Skin of body (tissue), 2 donors: ENCODE results near the gene PCYT1A. TPM values are rescaled to one million over a fixed set of nuclear protein-coding genes. Genes with fewer than 3 reads are reported as not detected.
"Not testable (repeated sequence)": the region's sequence is repeated elsewhere in the genome, so short reads cannot be mapped to it uniquely, and the experiment has no call there.

Experiments used
- DNase-seq: peaks from one replicate; lab custom pipeline; 2025; lab: John Stamatoyannopoulos, UW
- total RNA-seq: library from RNA; depleted of rRNA; stranded (reverse); fragments of >200 nt; gene quantifications from one replicate; pipeline ENCODE4 v1.2.3, GENCODE V29; 2014

PCYT1A gene
- total RNA-seq, 1 donor from 2014 or later = 42.2 TPM

DNA sequence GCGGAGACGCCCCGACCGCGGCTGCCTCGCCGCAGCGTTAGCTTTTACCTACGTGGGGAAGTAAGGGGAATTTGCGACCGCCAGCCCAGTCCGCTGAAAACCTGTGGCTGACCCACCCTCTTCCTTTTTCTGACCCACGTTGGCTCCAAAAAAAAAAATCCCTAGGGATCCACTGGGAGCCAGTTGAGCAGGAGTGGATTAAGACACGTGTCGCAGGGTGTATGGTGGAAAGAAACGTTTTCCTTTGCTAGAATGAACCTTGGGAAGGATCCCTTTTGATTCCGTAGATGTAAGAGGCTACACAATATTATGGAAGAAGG is 575 bp upstream of the PCYT1A start:
- DNase-seq = no peak

DNA sequence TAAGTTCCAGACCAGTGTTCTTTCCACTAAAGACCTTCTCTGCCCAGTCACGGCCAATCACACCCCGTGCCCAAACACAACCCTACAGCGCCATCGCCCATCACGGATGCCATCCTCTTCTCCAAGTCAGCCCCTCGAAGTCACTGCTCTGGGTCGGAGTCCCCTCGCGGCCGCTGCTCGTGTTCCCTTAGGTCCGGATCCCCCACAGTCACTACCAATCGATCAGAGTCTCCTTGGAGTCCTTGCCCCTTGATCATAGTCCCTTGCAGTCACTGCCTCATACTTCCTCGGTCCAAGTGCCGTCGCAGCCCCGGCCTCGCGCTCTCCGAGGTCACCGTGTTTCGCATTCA is 461 bp downstream of the PCYT1A start:
- DNase-seq = no peak

DNA sequence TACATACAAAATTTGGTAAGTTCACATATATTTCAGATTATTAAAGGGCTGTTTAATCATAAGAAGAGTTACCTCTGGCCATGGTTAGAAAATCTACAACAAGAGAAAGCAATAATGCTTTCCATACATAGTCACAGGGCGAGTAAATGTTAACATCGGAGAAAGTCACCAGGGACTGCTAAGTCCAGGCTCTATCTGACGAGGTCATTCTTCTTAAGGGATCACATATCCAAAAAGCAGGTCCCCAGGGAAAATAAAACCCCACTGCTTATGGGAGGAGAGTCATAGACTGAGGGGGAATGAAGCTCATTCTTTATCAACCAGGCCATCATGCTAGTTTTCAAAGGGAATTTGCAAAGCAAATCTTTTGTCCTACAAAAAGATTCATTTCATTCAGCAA is 3.1 kb downstream of the PCYT1A start:
- DNase-seq = no peak

GRCh38 chr3:196281962-196282361 is 5.6 kb downstream of the PCYT1A start:
- DNase-seq = no peak

GRCh38 chr3:196280689-196281440 is 6.7 kb downstream of the PCYT1A start:
- no peak for DNase-seq

- no peak for DNase-seq
Measured at GRCh38 chr3:196275126-196275525, 12.4 kb downstream of the PCYT1A start.

DNA sequence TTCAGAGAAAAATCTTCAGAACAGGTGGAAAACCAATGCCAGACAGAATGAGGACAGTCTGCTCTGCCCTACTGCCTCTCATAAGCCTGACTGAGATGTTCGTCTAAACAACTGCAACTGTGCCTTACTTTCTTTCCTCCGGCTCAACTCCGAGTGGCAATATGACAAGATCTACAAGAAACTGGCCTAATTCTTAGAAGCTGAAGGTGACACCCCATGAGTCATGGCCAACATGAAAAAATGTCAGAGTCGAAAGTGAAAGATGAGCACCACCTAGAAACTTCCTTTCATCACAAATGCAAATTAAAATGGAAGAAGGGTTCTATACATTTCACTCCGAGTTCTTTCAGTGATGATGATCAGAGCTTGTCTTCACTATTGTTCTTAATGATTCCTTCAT is 12.9 kb downstream of the PCYT1A start:
- DNase-seq = no peak

DNA sequence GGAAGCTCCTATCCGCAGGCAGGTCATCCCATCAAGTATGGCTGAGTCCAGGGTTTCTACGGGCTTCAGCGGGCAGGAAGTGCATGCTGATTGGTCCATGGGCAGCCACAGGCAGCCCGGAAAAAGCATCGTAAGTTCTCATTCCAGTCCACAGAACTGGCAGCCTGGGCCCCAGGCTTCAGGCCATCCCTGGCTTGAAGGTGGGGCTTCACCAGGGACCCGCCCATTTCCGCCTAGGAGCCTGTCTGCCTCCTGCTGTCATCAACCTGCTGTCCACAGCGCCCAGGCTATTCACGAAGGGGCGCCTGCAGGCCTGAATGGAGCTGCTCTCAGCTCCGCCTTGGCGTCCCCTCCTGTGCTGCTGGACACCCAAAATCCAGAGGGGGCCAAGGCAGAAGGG is 13.9 kb downstream of the PCYT1A start:
- no peak for DNase-seq

DNA sequence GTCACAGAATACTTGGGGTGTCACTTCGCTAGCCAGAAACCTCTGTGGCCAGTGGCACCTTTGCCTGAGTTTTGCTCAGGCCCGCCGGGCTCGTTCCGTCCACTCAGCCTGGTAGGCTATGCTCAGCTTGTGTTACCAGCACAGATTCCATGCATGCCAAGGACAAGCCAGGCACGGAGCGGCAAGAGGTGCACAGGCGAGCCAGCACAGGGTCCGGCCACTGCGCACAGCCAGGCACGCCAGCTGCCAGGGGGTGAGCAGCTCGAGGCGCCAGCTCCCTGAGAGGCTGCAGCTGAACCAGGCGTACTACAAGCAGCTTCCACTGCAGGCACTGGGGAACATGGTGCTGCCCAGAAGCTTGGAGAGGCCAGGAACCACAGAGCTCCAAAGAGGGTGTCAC is 14.7 kb downstream of the PCYT1A start:
- no peak for DNase-seq

DNA sequence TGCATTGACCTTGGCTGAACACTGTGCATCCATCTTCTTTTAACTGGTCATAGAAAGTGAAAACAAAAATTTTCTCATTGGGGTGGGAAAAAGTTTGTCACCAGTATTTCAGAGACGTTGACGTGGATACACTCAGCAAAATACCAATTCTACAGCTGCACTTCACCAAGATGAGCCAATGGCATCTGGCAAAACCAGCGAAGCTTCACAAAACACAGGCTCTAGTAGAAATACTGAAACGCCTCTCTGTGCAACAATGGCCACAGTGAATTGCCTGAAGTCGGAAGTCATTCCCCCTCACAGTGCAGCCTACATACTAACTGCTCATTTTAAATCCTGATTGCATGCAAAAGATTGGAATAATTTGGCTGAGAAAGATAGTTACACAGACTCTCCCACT is 17.0 kb downstream of the PCYT1A start:
- DNase-seq = no peak

DNA sequence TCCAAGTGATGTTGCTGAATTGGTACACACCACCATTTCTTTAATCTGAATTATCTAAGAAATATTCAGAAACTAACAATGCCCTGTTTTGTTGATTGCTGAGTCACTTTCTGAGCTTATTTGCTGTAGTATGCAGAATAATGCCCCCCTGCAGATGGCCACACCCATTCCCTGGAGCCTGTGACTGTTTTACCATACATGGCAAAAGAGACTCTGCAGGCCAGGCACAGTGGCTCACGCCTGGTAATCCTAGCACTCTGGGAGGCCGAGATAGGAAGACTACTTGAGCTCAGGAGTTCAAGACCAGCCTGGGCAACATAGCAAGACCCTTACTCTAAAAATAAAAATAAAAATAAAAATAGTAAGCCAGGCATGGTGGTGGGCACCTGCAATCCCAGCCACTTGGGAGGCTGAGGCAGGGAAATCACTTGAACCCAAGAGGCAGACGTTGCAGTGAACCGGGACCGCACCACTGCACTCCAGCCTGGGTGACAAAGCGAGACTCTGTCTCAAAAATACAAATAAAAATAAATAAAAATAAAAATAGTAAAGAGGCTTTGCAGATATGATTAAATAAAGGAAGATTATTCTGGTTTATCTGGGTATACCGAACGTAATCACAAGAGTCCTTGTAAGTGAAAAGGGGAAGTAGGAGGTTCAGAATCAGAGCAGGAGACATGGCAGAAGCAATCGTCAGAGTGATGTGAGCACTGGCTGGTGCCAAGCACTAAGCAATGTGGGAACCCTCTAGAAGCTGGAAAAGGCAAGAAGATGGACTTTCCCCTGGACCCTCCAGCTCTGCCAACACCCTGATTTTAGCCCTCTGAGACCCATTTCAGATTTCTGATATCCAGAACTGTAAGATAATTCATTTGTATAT is 19.0 kb downstream of the PCYT1A start:
- no peak for DNase-seq

- DNase-seq = no peak
Measured at GRCh38 chr3:196263819-196264218, 23.7 kb downstream of the PCYT1A start.

DNA sequence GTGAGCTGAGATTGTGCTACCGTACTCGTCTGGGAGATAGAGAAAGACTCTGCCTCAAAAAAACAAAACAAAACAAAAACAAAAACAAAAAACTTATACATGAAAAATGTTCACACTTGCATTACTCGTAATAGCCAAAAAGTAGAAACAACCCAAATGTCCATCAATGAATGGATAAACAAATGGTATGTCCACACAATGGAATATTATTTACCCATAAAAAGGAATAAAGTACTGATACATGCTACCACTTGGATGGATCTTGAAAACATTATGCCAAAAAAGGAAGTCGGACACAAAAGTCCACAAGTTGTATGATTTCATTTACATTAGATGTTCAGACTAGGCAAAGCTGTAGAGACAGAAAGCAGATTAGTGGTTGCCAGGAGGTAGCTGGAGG is 26.7 kb downstream of the PCYT1A start:
- DNase-seq = no peak

GRCh38 chr3:196255776-196256175 is 31.8 kb downstream of the PCYT1A start:
- DNase-seq = no peak

GRCh38 chr3:196254376-196255283 is 32.9 kb downstream of the PCYT1A start:
- DNase-seq = no peak

GRCh38 chr3:196251918-196252317 is 35.6 kb downstream of the PCYT1A start:
- no peak for DNase-seq

GRCh38 chr3:196246612-196247308 is 40.8 kb downstream of the PCYT1A start:
- no peak for DNase-seq

DNA sequence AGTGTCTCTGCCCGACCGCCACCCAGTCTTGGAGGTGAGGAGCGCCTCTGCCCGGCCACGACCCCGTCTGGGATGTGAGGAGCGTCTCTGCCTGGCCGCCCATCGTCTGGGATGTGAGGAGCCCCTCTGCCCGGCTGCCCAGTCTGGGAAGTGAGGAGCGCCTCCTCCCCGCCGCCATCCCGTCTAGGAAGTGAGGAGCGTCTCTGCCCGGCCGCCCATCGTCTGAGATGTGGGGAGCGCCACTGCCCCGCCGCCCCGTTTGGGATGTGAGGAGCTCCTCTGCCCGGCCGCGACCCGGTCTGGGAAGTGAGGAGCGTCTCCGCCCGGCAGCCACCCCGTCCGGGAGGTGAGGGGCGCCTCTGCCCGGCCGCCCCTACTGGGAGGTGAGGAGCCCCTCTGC is 43.4 kb downstream of the PCYT1A start:
- DNase-seq = not testable (repeated sequence)

DNA sequence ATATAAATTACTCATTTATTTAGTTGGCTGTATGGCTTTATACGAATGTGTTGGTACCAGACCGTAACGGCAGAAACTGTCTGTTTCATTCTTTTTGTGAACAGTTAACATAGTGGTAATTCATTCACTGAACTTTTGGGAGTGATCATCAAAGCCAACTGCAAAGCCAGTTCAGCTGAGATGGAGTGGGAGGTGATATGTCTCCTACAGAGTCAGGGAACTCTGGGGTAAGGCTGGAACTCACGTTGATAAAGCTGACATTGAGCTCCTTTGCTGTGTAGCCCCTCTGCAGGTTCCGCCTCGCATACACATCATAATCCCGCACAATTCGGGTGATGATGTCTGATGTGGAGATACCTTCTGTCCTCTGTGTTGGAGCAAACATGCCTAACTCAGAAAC is 45.8 kb downstream of the PCYT1A start:
- no peak for DNase-seq

- DNase-seq = no peak
Measured at GRCh38 chr3:196240424-196240823, 47.1 kb downstream of the PCYT1A start.
